Measurements from ENCODE around the gene RHBDL2.
"Not testable (repeated sequence)": the region's sequence is repeated elsewhere in the genome, so short reads cannot be mapped to it uniquely, and the experiment has no call there.

Gene RHBDL2

GRCh38 chr1:38941527-38942019 is at the start of gene RHBDL2:
TSS of gene RHBDL2 (minus strand) at chr1:38941830. CDS start at chr1:38919212, 22,618 bp downstream.
- DNase-seq (ENCODE audit: low read depth), result no peak

GRCh38 chr1:38990738-38991637 is 49.4 kb upstream of the RHBDL2 start, which contains the start of gene AKIRIN1:
TSS of gene AKIRIN1 (plus strand) at chr1:38991276. CDS start at chr1:38991381, 105 bp downstream.
- peak; percentile 97 for DNase-seq (ENCODE audit: low read depth)

- no peak for DNase-seq (ENCODE audit: low read depth)
Measured at GRCh38 chr1:38990386-38990737, 48.7 kb upstream of the RHBDL2 start.

- no peak for DNase-seq (ENCODE audit: low read depth)
Measured at GRCh38 chr1:38989979-38990378, 48.3 kb upstream of the RHBDL2 start.

GRCh38 chr1:38979380-38979779 is 37.8 kb upstream of the RHBDL2 start:
- not testable (repeated sequence) for DNase-seq (ENCODE audit: low read depth)

GRCh38 chr1:38978245-38978542 is 36.6 kb upstream of the RHBDL2 start:
- DNase-seq (ENCODE audit: low read depth), result not testable (repeated sequence)

- DNase-seq (ENCODE audit: low read depth), result not testable (repeated sequence)
Measured at GRCh38 chr1:38977399-38978244, 36.0 kb upstream of the RHBDL2 start.

- DNase-seq (ENCODE audit: low read depth), result no peak
Measured at GRCh38 chr1:38973659-38974437, 32.2 kb upstream of the RHBDL2 start.

- DNase-seq (ENCODE audit: low read depth), result not testable (repeated sequence)
Measured at GRCh38 chr1:38973145-38973544, 31.5 kb upstream of the RHBDL2 start.

- DNase-seq (ENCODE audit: low read depth), result no peak
Measured at GRCh38 chr1:38964140-38964548, 22.5 kb upstream of the RHBDL2 start.

- DNase-seq (ENCODE audit: low read depth), result no peak
Measured at GRCh38 chr1:38962560-38962959, 20.9 kb upstream of the RHBDL2 start.

GRCh38 chr1:38962113-38962512 is 20.5 kb upstream of the RHBDL2 start:
- no peak for DNase-seq (ENCODE audit: low read depth)

GRCh38 chr1:38958967-38959366 is 17.3 kb upstream of the RHBDL2 start:
- no peak for DNase-seq (ENCODE audit: low read depth)

- no peak for DNase-seq (ENCODE audit: low read depth)
Measured at GRCh38 chr1:38953433-38953860, 11.8 kb upstream of the RHBDL2 start.

GRCh38 chr1:38950553-38950952 is 8.9 kb upstream of the RHBDL2 start:
- DNase-seq (ENCODE audit: low read depth), result no peak

- DNase-seq (ENCODE audit: low read depth), result no peak
Measured at GRCh38 chr1:38944547-38944946, 2.9 kb upstream of the RHBDL2 start.

GRCh38 chr1:38942664-38943428 is 1.2 kb upstream of the RHBDL2 start:
- DNase-seq (ENCODE audit: low read depth), result no peak

GRCh38 chr1:38941093-38941492 is 537 bp downstream of the RHBDL2 start:
- no peak for DNase-seq (ENCODE audit: low read depth)

- no peak for DNase-seq (ENCODE audit: low read depth)
Measured at GRCh38 chr1:38940339-38941047, 1.1 kb downstream of the RHBDL2 start.

- no peak for DNase-seq (ENCODE audit: low read depth)
Measured at GRCh38 chr1:38938722-38939260, 2.8 kb downstream of the RHBDL2 start.
